ENCODE measurements around the gene CAPN14.

GRCh38 chr2:31192851-31193392 is 24.4 kb downstream of the CAPN14 start:
- TF ChIP-seq CTCF (conservative IDR thresholded peaks at IDR 0.05; ENCODE audit: low read depth, low read length) (no peak), MAZ (IDR thresholded peaks at IDR 0.05; ENCODE audit: borderline replicate concordance, low read depth, low read length) (no peak)
